H1 (cell line): ENCODE measurements around the gene MRTFB.

Experiments
- ASH2L ChIP-seq: fragments of 200-600, 300-600 bp; sonication (generic); IDR thresholded peaks from one replicate; pipeline ENCODE4 v1.7.1; 2017; ENCODE audit warnings: low read length
- BRCA1 ChIP-seq: IDR thresholded peaks from 2 replicates; pipeline ENCODE4 v1.6.1; 2012; ENCODE audit warnings: low read depth, low read length, improper control_type of control experiment
- POLR2A ChIP-seq, 2 experiments: IDR thresholded peaks; 1 replicate in 1 of 2; 2 replicates in 1 of 2; pipeline ENCODE4 v1.6.1; 2011; ENCODE audit warnings: low read depth in 2 of 2, low read length in 2 of 2, mild to moderate bottlenecking in 2 of 2; ENCODE audit errors: control extremely low read depth in 1 of 2
- TF ChIP-seq, protein P1 (sequence below), 3 experiments: IDR thresholded peaks; 1 replicate in 2 of 3; 2 replicates in 1 of 3; pipeline versions ENCODE4 v1.5.1 to v1.6.1; 2011; ENCODE audit warnings: low read length in 3 of 3, mild to moderate bottlenecking in 3 of 3, inconsistent platforms in 2 of 3, low read depth in 1 of 3, moderate library complexity in 1 of 3; ENCODE audit not compliant: insufficient read depth in 1 of 3; ENCODE audit errors: control extremely low read depth in 1 of 3
- TF ChIP-seq, protein P2 (sequence below): IDR thresholded peaks from 2 replicates; pipeline ENCODE4 v1.6.1; 2012; ENCODE audit warnings: inconsistent platforms

DNA sequence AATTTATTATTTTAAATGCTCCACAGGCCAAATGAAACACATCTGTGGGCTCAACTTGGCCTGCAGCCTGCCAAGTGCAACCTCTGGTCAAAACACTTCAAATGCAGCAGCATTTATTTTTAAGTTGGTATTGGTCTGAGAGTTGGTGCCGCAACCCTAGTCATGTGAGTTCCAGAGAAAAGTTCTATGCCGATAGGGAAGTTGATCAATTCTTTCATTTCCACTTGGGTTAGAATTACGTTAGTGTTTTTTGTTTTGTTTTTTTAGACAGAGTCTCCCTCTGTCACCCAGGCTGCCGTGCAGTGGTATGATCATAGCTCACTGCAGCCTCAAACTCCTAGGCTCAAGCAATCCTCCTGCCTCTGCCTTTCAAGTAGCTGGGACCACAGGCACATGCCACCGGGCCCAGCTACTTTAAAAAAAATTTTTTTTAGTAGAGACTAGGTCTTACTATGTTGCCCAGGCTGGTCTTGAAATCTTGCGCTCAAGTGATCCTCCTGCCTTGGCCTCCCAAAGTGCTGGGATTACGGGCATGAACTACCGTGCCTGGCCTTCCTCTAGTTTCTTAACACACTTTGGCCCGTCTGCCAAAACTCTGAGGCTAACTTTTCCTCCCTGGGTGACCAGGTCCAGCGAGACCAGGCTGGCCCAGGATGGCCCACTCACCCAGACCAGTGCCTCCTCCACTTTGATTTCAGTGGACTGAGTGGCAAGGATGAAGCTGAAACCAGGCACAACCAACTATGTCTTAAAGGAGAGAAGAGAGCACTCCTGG, 221.1 kb downstream of the MRTFB start:
- TF ChIP-seq POLR2A (IDR thresholded peaks at IDR 0.05; ENCODE audit: control extremely low read depth in 1 of 2, low read depth in 2 of 2, low read length in 2 of 2): no peak
- TF ChIP-seq, protein P1, sequence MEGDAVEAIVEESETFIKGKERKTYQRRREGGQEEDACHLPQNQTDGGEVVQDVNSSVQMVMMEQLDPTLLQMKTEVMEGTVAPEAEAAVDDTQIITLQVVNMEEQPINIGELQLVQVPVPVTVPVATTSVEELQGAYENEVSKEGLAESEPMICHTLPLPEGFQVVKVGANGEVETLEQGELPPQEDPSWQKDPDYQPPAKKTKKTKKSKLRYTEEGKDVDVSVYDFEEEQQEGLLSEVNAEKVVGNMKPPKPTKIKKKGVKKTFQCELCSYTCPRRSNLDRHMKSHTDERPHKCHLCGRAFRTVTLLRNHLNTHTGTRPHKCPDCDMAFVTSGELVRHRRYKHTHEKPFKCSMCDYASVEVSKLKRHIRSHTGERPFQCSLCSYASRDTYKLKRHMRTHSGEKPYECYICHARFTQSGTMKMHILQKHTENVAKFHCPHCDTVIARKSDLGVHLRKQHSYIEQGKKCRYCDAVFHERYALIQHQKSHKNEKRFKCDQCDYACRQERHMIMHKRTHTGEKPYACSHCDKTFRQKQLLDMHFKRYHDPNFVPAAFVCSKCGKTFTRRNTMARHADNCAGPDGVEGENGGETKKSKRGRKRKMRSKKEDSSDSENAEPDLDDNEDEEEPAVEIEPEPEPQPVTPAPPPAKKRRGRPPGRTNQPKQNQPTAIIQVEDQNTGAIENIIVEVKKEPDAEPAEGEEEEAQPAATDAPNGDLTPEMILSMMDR (IDR thresholded peaks at IDR 0.05; ENCODE audit: control extremely low read depth in 1 of 3, insufficient read depth in 1 of 3, low read depth in 1 of 3, low read length in 3 of 3): no peak
- TF ChIP-seq, protein P2, sequence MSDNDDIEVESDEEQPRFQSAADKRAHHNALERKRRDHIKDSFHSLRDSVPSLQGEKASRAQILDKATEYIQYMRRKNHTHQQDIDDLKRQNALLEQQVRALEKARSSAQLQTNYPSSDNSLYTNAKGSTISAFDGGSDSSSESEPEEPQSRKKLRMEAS: no peak
- no peak for TF ChIP-seq BRCA1
- no peak for TF ChIP-seq ASH2L
